SH-SY5Y (cell line): Measurements from ENCODE around the gene TWIST2.

Experiments
- GATA2 ChIP-seq: IDR thresholded peaks from 2 replicates; pipeline ENCODE4 v1.6.1; 2011; ENCODE audit warnings: mild to moderate bottlenecking, low read depth, low read length
- GATA3 ChIP-seq: IDR thresholded peaks from 2 replicates; pipeline ENCODE4 v1.6.1; 2011; ENCODE audit warnings: low read depth, mild to moderate bottlenecking, low read length, moderate library complexity

GRCh38 chr2:238919307-238919706 lies 71.4 kb downstream of the TWIST2 start:
- no peak for TF ChIP-seq GATA2
- TF ChIP-seq GATA3 = no peak
